ENCODE measurements around the gene RNF114.
A peak's percentile ranks its signal among the peaks of the same experiment; 100 is the strongest.
"Not testable (repeated sequence)": the region's sequence is repeated elsewhere in the genome, so short reads cannot be mapped to it uniquely, and the experiment has no call there.

The RNF114 gene

DNA sequence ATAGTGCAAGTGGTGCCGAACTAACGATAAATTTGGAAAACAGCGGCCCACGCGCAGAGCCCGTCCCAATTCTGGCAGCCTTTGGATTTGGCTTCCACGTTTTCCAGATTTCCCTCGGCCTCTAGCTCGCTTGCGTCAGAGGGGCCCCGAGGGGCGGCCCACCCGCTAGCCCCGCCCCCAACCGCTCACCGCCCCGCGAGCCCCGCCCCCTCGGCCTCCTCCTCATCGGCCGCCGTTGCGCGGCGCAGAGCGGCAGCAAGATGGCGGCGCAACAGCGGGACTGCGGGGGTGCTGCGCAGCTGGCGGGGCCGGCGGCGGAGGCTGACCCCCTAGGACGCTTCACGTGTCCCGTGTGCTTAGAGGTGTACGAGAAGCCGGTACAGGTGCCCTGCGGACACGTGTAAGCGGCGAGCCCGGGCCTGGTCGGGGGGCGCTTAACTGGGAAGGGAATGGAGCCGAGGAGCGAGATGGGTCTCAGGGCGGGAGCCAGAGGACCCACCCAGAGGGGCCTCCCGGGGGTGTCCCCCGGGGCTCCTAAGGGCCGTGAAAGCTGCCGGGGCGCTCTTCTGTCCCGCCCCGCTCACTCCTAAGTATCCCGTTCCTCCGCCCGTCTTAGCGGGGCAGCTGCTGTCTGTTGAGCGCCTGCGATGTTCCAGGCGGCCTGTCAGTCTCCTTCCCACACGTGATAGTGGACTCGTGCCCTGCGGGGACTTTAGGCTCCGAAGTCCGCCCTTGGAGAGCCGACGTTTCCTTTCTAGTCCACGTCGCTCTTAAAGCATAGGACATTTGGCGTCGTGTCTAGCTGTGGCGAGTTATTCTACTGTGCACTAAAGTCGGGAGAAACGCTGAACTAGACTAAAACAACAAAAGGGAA, at the start of gene RNF114:
RNF114 (plus strand) TSS at position 245 of the 874 bp plus-strand sequence; CDS start at position 261, 16 bp downstream.
- peak; percentile 93 for DNase-seq

GRCh38 chr20:49886571-49887213, 49.5 kb upstream of the RNF114 start:
- no peak for DNase-seq

DNA sequence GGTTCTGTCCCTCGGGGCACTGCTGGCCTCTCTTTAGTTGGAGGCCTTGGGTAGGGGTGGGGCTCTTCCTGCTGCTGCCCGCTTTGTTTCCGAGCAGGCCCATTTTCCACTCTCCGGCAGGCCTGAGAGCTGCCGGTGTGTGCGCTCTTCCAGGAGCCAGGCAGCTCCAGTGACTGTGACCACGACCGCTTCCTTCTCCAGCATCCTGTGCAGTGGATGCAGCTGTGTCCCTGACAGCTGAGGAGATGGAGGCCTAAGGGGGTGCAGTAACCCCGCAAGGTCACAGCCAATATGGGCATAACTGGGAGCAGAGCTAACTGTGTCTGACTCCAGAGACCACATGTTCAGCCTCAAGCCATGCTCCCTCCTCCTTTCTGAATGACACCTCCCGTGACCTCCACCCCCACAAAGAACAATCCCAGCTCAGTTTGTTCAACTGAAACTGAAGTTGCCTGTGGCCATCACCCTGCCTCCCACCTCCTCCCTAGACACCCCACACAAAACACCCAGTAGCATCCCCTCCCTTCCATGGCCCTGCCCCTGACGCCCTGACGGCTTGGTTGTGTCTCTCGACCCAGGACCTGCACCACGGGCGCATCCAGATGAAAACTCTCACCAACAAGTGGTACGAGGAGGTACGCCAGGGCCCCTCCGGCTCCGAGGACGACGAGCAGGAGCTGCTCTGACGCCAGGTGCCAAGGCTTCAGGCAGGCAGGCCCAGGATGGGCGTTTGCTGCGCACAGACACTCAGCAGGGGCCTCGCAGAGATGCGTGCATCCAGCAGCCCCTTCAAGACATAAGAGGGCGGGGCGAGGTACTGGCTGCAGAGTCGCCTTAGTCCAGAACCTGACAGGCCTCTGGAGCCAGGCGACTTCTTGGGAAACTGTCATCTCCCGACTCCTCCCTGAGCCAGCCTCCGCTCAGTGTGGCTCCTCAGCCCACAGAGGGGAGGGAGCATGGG, 48.7 kb upstream of the RNF114 start:
- no peak for DNase-seq

DNA sequence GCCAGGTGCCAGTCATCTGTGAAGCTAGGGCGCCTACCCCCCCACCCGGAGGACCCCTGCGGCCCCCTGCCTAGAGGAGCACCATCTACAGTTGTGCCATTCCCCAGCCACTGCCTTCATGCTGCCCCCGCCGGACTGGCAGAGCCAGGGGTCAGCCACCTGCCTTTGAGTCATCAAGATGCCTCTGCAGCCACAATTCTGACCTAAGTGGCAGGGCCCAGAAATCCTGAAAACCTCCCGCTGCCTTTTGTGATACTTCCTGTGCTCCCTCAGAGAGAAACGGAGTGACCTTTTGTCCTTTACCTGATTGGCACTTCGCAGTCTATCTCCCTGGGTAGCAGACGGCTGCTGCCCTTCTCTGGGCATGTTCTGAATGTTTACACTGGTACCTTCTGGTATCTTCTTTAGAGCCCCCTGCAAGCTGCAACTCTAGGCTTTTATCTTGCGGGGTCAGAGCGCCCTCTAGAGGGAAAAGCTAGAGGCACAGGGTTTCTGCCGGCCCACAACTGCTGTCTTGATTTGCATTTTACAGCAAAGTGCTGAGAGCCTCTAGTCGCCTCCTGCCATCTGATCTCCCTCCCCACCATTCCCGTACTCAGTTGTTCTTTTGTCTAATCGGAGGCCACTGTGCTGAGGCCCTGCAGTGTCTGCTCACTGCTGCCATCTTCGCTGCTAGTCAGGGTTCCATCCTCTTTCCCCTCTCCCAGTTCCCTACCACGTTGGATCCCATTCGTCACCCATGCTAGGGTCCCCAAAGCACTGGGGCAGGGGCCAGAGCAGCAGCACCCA, 47.8 kb upstream of the RNF114 start:
- peak; percentile 59 for DNase-seq

- no peak for DNase-seq
These were observed 46.9 kb upstream of the RNF114 start for GRCh38 chr20:49889001-49889934.

- no peak for DNase-seq
These were observed 46.3 kb upstream of the RNF114 start for GRCh38 chr20:49889935-49890333.

GRCh38 chr20:49890471-49891361, 45.5 kb upstream of the RNF114 start:
- DNase-seq, result no peak

GRCh38 chr20:49891476-49892110, 44.6 kb upstream of the RNF114 start:
- no peak for DNase-seq

DNA sequence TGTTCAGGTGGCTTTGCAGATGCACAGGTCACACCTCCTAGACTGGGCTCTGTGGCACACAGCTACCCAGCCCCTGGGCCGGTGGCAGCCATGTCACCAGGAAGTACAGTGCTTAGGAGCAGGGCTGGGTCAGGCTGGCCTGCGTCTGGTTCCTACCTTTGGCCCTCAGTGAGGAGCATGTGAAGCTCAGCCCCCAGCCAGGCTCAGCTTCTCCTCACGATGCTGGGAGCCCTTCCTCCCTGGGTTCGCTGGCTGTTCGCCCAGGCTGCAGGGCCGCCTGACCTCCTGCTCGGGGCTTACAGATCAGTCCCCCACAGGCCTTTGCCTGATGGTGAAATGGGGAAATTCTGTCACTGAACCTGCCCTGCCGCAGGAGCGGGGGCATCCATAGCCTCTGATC, 43.9 kb upstream of the RNF114 start:
- no peak for DNase-seq

- no peak for DNase-seq
These were observed 43.4 kb upstream of the RNF114 start for GRCh38 chr20:49892817-49893216.

DNA sequence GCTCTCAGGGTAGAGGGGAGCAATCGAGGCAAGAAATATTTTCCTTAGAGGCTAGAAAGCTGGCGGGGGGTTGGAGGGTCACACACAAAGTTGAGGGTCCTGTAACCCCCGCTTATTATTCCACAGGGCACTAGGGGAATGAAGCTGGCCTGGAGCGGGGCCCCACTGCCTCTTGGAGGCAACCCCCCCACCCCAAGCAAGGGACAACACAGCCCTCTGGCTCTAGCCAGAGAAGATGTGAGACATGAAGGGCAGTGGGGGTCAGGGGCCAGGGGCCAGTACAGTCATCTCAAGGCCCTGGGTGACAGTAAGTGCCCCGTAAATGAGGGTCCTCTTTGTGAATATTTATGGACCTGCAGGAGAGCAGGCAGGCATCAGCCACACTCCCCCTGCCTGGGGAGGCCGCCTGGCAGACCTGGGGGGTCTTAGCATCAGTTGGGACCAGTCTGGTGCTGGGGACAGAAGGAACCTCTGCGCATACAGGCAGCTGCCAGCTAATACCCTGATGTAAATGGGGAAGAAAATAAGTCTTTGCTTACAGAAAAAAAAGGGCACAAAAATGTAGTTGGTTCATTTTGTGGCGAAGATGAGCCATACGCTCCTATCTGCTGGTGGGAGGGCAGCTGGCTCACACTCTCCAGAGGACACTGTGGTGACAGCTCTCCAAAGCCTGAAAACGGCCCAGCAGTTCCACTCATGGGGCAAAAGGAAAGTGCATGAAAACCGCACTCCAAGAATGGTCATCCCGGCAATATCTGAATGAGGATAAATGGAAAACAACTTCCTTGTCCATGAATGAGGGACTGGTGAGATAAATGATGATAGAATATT, 42.7 kb upstream of the RNF114 start:
- no peak for DNase-seq

- DNase-seq, result peak; percentile 20
These were observed 42.1 kb upstream of the RNF114 start for GRCh38 chr20:49894073-49894470.

DNA sequence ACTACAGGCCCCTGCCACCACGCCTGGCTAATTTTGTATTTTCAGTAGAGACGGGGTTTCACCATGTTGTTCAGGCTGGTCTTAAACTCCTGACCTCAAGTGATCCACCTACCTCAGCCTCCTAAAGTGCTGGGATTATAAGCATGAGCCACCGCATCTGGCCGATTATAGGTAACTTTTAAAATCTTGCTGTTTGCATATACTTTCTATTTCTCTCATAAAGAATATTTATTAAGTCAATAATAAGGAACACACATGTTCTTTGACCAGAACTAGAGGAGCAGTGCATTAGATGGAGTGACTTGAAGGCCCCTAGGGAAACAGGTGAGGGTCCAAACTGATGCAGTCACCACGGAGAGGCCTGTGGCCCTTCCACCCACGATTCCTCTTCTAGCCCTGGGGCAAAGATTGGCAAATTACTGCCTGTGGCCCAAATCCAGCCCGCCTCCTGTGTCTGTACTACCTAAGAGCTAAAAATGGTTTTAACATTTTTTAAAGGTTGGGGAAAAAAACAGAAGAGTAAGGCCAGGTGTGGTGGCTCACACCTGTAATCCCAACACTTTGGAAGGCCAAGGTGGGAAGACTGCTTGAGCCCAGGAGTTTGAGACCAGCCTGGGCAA, 40.6 kb upstream of the RNF114 start:
- DNase-seq, result not testable (repeated sequence)

DNA sequence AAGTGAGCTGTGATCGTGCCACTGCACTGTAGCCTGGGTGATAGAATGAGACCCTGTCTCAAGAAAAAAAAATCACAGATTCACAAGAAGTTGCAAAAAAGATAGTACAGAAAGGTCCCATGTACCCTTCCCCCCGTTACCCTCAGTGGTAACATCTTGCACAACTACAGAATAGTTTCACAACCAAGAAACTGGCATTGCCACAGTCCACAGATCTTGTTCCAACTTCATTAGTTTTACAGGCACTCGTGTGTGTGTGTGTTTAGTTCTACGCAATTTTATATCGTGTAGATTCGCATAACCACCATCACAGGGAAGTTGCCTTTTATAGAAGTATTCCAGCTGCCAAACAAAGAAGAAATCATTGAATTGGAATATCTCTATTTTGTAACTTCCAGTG, 40.0 kb upstream of the RNF114 start:
- DNase-seq, result no peak

DNA sequence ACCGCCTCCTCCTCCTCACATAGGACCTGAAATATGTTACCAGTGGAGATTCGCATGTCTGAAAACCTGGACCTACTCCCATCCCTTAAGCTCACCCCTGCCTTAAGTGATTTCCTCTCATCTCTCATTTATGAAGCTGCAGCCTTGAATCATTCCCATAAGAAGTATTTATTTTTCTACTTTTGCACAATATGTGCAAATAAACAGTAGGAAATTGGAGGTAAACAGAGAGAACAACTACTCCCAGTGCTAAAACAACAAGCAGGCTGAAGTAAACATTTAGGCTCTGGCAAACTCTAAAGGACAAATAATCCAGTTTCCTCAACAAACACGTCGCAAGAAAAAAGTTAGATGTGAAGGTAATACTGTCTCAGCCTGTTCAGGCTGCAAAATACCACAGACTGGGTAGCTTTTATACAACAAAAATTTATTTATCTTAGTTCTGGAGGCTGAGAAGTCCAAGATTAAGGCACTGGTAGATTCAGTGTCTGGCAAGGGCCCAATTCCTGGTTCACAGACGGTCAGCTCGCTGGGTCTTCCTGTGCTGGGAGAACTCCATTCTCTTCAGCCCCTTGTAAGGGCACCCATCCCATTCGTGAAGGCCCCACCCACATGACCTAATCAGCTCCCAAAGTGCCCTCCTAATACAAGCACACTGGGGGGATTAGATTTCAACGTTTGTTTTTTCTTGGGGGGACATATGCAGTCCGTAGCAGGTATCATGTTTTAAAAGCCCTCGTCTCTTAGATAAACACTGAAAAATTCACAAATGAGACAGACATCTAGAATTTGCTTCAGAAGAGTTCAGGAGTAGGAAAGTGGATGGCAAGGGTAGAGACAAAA, 36.4 kb upstream of the RNF114 start:
- no peak for DNase-seq

DNA sequence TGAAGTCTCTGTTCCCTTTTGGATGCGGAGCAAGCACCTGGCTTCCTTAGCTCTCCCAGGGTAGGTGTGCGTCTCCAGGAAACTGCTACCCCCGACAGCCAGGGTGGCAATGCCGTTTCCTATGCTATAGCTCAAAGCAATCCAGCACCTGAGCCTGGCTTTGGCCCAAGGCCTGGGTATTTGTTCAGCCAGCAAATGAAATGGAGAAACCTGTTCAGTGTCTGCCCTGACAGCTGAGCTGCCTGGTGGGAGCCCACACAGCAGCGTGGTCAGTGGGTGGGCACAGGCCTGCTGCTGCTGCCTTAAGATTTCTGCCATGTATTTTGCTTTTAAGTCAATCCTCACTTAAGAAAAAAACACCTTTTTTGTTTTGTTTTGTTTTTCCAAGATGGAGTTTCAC, 34.6 kb upstream of the RNF114 start:
- no peak for DNase-seq

Data from CD4-positive, alpha-beta T cell treated with Interleukin-17A for 1 hour (primary cell).